Amniotic stem cell (primary cell): ENCODE data around the gene WDR33.

ENCODE experiments used
- DNase-seq: peaks from one replicate; lab custom pipeline; 2025; lab: John Stamatoyannopoulos, UW

WDR33 gene

GRCh38 chr2:127672341-127673224, 138.4 kb downstream of the WDR33 start:
- DNase-seq: no peak

- no peak for DNase-seq
These were observed 139.2 kb downstream of the WDR33 start for GRCh38 chr2:127671557-127672302.

- no peak for DNase-seq
These were observed 140.0 kb downstream of the WDR33 start for GRCh38 chr2:127670957-127671290.

- no peak for DNase-seq
These were observed 140.7 kb downstream of the WDR33 start for GRCh38 chr2:127670055-127670956.

- no peak for DNase-seq
These were observed 141.9 kb downstream of the WDR33 start for GRCh38 chr2:127669056-127669455.

DNA sequence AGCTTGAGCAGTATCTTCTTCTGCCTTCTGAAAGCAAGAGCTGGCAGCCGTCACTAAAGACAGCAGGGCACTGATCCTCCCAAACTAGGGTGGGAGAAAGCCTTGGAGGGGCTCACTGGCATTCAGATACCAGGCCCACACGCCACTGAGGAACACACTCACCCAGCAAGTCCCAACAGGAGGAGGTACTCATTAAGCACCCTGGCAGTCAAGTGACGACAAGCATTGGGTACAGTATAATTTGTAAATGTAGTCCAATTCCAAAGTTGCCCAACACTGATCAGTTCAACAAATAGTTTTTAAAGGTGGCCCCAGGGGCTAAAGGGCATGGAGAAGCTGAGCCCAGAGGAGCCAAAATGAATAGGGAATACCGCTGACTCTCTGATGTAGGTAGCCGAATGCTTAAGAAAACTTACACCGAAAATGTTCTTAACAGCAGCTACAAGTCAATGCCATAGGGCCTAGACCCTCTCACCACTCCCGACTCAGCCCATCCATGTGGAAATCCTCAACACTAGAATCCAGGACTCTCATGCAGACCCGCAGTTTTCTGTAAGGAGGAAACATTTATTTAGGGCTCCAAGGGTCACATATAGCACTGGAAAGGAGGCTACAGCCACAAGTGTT, 145.6 kb downstream of the WDR33 start:
- DNase-seq: no peak

GRCh38 chr2:127664895-127665225, 146.1 kb downstream of the WDR33 start:
- no peak for DNase-seq

- no peak for DNase-seq
These were observed 146.7 kb downstream of the WDR33 start for GRCh38 chr2:127664065-127664894.

DNA sequence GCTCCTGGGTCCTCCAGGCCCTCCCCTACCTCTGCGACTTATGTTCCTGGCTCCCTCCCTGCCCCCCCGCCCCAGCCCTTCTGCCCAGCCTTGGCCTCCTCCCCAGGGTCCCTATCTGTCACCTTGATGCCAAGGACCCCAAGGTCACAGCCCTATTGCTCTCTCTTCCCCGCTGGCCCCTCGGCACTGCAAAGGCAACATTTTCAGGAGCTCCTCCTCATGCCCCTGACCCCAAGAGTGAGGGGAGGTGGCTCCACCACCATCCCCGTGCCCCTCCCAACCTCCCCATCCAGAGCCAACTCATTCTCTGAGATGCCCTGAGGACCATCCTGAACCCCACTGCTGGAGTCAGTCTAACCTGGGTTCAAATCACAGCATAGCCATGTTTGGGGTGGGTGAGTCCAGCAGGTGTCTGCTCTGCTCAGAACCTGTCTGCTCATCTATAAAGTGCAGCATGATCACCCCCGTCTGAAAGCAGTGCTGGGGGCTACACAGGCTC, 147.4 kb downstream of the WDR33 start:
- no peak for DNase-seq

DNA sequence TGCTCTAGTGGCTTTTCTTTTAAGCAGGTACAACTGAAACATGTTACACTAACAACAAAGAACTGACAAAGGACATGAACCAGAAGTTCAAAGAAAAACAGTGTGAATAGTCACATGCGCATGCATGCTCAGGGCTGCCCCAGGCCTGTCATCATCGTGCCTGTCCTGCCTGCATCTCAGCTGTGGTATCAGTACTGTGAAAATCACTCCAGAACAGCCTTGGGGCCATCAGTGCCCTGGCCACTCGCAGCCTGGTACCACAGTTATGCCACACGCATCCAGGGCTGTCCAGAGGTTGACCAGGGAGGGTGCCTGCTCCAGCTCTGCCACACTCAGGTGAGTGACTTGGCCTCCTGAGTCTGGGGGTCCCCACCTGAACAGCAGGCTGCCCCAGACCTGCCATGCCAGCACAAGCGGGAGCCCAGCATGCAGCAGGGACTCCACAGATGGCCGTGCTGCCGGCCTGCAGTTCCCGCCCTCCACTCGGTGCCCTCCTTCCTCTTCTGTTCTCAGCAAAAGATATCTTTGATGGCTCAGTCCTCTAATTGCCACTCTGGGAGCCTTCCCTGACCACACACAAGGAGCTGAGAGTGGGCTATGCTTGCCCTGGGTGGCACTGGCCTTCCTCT, 147.9 kb downstream of the WDR33 start:
- DNase-seq: no peak

DNA sequence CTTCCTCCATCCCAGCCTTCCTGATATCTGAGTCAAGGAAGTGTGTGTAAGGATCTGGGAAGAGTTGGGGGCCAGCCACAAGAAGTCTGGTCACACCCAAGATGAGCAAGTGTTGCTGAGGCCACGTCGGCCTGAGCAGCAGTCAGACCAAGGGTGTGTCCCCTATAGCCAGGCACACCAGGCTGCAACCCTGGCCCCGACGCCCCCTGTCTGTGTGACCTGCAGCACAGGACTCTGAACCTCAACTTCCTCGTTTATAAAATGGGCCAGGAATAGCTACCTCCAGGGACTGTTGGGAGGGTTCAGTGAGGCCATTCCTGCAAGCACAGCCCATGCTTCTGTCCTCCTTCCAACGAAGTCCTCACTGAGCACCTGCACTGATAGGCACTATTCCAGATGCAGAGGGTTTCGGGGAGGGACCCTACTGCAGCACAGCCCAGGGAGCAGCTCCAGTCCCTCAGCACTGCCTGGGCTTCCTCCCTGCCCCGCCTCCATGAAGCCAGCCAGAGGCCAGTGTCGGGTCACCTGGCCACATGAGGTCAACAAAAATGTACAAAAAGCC, 148.9 kb downstream of the WDR33 start:
- no peak for DNase-seq

- DNase-seq: no peak
These were observed 149.8 kb downstream of the WDR33 start for GRCh38 chr2:127661072-127661649.

DNA sequence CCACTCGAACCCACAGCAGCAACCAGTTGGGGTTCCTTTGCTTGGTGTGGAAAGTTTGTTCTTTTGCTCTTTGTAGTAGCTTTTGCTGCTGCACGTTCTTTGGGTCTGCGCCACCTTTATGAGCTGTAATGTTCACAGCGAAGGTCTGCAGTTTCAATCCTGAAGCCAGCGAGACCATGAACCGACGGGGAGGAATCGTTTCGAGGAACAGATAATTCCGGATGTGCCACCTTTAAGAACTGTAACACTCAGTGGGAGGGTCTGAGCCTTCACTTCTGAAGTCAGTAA, 150.7 kb downstream of the WDR33 start:
- no peak for DNase-seq

GRCh38 chr2:127659408-127660290, 151.3 kb downstream of the WDR33 start:
- no peak for DNase-seq

DNA sequence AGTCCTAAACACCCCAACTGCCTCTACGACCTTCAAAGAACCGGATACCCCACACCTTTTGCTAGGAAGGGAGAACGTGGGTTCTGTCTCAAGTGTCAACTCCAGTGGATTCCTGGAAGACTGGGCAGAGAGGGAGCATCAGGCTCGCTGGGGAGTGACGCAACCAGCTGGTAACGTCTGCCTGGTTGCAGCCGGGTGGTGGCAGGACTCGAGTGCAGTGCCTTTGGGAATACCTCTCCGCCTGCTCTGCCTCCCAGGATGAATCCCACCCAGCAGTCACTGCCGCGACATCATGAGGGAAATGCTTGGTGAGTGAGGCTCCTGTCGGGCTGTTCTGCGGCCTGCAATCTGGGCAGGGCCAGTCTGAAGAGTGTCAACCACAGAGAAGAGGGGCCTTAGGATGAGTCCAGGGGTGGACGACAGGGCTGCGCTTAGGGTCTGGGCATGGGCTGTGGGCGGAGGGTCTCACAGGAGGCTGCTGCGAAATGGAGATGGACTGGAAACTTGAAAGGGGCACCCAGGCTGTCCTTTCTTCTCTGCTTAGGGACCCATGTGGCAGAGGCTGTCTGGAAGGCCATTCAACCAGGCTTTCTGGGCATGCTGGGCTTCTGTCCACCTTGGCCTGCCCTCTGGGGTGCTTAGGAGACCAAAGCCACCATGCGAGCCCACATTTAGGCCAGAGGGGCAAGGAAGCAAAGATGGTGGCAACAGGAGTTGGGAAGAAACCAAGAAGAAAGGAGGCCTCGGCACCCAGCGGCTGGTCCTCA, 152.1 kb downstream of the WDR33 start:
- DNase-seq: no peak

DNA sequence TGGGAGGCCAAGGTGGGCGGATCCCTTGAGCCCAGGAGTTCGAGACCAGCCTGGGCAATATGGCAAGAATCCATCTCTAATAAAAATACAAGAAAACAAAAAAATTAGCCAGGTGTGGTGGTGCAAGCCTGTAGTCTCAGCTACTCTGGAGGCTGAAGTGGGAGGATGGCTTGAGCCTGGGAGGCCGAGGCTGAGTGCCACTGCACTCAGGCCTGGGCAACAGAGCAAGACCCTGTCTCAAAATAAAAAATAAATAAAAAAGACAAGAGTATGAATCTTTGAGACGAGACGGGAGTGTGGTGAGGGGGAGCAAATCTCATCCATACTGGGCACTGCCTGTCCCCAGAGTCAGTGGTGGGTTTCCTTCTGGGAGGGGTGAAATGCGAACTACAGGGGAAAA, 152.8 kb downstream of the WDR33 start:
- DNase-seq: no peak

DNA sequence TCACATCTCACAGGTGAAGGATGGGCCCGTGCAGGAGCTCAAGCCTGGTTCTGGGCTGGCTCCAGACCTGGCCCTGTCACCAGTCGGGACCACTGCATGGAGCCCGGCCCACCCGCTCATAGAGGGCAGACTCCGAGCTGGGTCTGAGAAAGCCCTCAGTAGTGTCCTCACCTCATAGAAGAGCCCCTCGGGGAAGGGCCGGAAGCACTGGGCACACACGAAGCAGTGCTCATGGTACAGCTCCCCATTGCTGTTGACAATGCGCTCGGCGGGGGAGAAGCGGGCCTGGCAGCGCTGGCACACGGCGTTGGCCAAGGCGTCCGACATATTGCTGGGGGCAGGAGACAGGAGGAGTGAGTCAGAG, 153.8 kb downstream of the WDR33 start:
- DNase-seq: no peak

DNA sequence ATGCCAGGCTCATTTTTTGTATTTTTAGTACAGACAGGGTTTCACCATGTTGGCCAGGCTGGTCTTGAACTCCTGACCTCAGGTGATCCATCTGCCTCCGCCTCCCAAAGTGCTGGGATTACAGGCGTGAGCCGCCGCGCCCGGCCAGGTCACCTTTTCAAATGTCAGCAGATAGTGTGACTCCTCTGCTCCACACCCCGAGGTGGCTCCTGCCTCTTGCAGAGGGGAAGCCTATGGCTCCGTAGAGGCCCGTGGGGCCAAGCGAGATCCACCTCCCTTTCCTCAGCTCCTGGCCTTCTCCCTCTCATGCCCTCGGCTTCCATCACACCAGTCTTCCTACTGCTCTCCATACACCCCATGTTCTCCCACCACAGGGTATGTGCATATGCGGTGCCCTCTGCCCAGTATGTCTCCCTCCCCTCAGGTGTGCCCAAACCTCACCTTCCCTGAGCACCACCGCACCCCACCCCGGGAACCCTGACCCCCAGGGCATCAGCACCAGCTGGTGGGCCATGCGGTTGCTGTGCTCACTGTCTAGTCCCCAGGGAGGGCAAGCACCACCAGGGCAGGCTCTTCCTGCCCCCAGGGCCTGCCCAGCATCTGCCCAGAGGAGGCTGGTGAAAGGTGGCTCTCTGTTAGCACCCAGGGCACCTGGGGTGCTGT, 154.3 kb downstream of the WDR33 start:
- DNase-seq: no peak
